K562 (cell line): Measurements from ENCODE around the gene DDX39A. TPM values are rescaled to one million over a fixed set of nuclear protein-coding genes. Genes with fewer than 3 reads are reported as not detected.

Experiments
- CREM ChIP-seq: IDR thresholded peaks from 2 replicates; pipeline ENCODE4 v1.6.1; 2014; ENCODE audit warnings: antibody characterized with exemption, low read depth
- DACH1 ChIP-seq: fragments of 450-650 bp; IDR thresholded peaks from 2 replicates; pipeline ENCODE4 v1.6.1; 2018; ENCODE audit not compliant: partially characterized antibody
- FOXA3 ChIP-seq, 2 experiments: fragments of 450-650 bp in 1 of 2; sonication (generic) in 1 of 2; formaldehyde crosslinking; IDR thresholded peaks in 1 of 2; conservative IDR thresholded peaks in 1 of 2; 2 replicates each; pipeline versions ENCODE4 v1.4.0 to v1.8.0; 2020 to 2022; ENCODE audit warnings: mild to moderate bottlenecking in 2 of 2, missing genetic modification reagents in 1 of 2
- HDAC1 ChIP-seq, 2 experiments: fragments of 450-650 bp; IDR thresholded peaks; 2 replicates each; pipeline ENCODE4 v1.6.1; 2016 to 2017; ENCODE audit warnings: inconsistent platforms in 1 of 2, mild to moderate bottlenecking in 1 of 2, moderate library complexity in 1 of 2
- HMGN3 ChIP-seq: IDR thresholded peaks from 2 replicates; pipeline ENCODE4 v1.6.1; 2011; ENCODE audit warnings: borderline replicate concordance, low read depth, mild to moderate bottlenecking, mixed read lengths, low read length; ENCODE audit not compliant: insufficient read length; ENCODE audit errors: extremely low read depth
- HNRNPLL ChIP-seq: fragments of 200-400 bp; formaldehyde crosslinking; IDR thresholded peaks from 2 replicates; pipeline ENCODE4 v1.6.1; 2017; ENCODE audit warnings: low read length, low read depth, mild to moderate bottlenecking; ENCODE audit not compliant: poor library complexity, severe bottlenecking
- RAD21 ChIP-seq, 2 experiments: fragments of 250-450 bp in 1 of 2; fragments of 450-650 bp in 1 of 2; sonication (Bioruptor Pico) in 1 of 2; formaldehyde crosslinking in 1 of 2; IDR thresholded peaks in 1 of 2; conservative IDR thresholded peaks in 1 of 2; 2 replicates each; pipeline versions ENCODE4 v1.4.0 to v1.8.0; 2020 to 2022; ENCODE audit warnings: mild to moderate bottlenecking in 2 of 2, moderate library complexity in 1 of 2
- RBM22 ChIP-seq: fragments of 200-400 bp; formaldehyde crosslinking; IDR thresholded peaks from 2 replicates; pipeline ENCODE4 v1.6.1; 2018; ENCODE audit warnings: low read length, low read depth; ENCODE audit not compliant: poor library complexity, severe bottlenecking
- SMARCC2 ChIP-seq: fragments of 450-650 bp; IDR thresholded peaks from 2 replicates; pipeline ENCODE4 v1.6.1; 2017; ENCODE audit warnings: antibody characterized with exemption, moderate library complexity, mild to moderate bottlenecking, low read depth
- SPI1 ChIP-seq: IDR thresholded peaks from 2 replicates; pipeline ENCODE4 v1.6.1; 2011; ENCODE audit warnings: low read depth, low read length, control low read depth, borderline replicate concordance
- TOE1 ChIP-seq, 2 experiments: fragments of 450-650 bp in 1 of 2; sonication (generic) in 1 of 2; formaldehyde crosslinking in 1 of 2; IDR thresholded peaks; 2 replicates each; pipeline versions ENCODE4 v1.7.1 to v1.8.0; 2016 to 2022; ENCODE audit warnings: borderline replicate concordance in 2 of 2, mild to moderate bottlenecking in 2 of 2, antibody characterized with exemption in 1 of 2, inconsistent platforms in 1 of 2, low read depth in 1 of 2, missing genetic modification reagents in 1 of 2, moderate library complexity in 1 of 2
- YBX1 ChIP-seq: fragments of 450-650 bp; IDR thresholded peaks from 2 replicates; pipeline ENCODE4 v1.7.1; 2016; ENCODE audit warnings: mild to moderate bottlenecking
- ZNF24 ChIP-seq: fragments of 450-650 bp; IDR thresholded peaks from 2 replicates; pipeline ENCODE4 v1.6.1; 2016
- ZNF253 ChIP-seq: fragments of 250-450 bp; sonication (Bioruptor Pico); conservative IDR thresholded peaks from 2 replicates; pipeline ENCODE4 v1.6.1; 2021; ENCODE audit warnings: mild to moderate bottlenecking
- polyA plus RNA-seq, 8 experiments: library from polyadenylated mRNA; depleted of rRNA in 4 of 8; stranded (reverse) in 5 of 8; unstranded in 3 of 8; fragments of >200 nt; fragmentation: Nextera tagmentation in 2 of 8; fragmentation: Illumina TruSeq in 1 of 8; extraction: Ambion mirVana in 2 of 8; extraction: Trizol in 1 of 8; gene quantifications; 2 replicates each; pipeline versions ENCODE4 v1.2.1 to v1.2.3, GENCODE V29; 2011 to 2014; ENCODE audit warnings: inconsistent platforms in 1 of 8, missing spikeins in 1 of 8
- total RNA-seq, 7 experiments: library from RNA; depleted of rRNA in 6 of 7; stranded (reverse); fragments of >200 nt in 6 of 7; fragmentation: Illumina TruSeq in 2 of 7; extraction: Trizol in 2 of 7; gene quantifications; 2 replicates each; pipeline versions ENCODE4 v1.2.1 to v1.2.3, GENCODE V29; 2011 to 2021; ENCODE audit warnings: low replicate concordance in 1 of 7
- TF ChIP-seq, protein P1 (sequence below): fragments of 450-650 bp; IDR thresholded peaks from 2 replicates; pipeline ENCODE4 v1.6.1; 2016; ENCODE audit warnings: mild to moderate bottlenecking

DDX39A gene
- total and polyA plus RNA-seq, 9 of the 15 experiments (the other 6 are each of a cell fraction or from before 2014, with no cell fraction given), result 90.3 to 250 (median 188) TPM

DNA sequence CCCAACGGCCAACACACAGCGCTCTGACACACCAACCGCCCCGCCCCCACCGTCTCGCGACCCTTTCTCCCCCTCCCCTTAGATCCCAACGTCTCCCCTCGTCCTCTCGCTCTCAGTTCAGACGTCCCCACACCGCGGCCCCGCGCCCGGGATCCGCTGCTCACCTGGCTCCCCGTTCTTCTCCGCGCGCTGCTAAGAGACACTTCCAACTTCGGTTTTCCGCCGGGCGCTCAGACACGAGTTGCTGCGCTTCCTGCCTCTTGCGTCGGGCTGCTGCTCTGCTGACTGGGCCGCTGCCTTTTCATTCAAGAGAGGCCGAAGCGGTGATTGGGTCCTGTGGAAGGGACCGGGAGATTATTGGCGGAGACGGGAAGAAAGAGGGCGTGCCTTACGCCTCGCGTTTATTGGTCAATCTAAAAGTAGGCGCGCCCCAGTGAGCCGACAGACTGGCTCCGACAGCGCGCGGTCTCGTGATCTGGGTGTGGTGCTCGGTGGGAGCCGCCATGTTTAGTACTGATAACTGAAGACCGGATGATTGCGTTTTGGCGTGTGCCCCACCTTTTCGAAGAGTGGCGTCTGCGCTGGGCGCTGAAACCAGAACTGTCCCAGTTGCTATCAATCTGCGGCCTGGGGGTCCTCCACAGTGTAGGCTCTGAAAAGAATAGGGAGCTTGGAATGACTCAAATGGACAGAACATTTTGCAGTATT lies at the start of gene DDX39A (continued):
- TF ChIP-seq SMARCC2, result 0 out of 2 replicates have a peak, but pooled peaks have one; percentile 33
- TF ChIP-seq, protein P1, sequence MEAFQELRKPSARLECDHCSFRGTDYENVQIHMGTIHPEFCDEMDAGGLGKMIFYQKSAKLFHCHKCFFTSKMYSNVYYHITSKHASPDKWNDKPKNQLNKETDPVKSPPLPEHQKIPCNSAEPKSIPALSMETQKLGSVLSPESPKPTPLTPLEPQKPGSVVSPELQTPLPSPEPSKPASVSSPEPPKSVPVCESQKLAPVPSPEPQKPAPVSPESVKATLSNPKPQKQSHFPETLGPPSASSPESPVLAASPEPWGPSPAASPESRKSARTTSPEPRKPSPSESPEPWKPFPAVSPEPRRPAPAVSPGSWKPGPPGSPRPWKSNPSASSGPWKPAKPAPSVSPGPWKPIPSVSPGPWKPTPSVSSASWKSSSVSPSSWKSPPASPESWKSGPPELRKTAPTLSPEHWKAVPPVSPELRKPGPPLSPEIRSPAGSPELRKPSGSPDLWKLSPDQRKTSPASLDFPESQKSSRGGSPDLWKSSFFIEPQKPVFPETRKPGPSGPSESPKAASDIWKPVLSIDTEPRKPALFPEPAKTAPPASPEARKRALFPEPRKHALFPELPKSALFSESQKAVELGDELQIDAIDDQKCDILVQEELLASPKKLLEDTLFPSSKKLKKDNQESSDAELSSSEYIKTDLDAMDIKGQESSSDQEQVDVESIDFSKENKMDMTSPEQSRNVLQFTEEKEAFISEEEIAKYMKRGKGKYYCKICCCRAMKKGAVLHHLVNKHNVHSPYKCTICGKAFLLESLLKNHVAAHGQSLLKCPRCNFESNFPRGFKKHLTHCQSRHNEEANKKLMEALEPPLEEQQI, result no peak
- peak; percentile 39; the same call in 1 of the 2 replicates for TF ChIP-seq SPI1
- TF ChIP-seq HMGN3, result no peak
- no peak for TF ChIP-seq RAD21 (CRISPR knock-in tag; conservative IDR thresholded peaks at IDR 0.05 in 1 of 2, IDR thresholded peaks at IDR 0.05 in 1 of 2)
- no peak for TF ChIP-seq ZNF24
- no peak for TF ChIP-seq DACH1
- no peak for TF ChIP-seq FOXA3 (CRISPR knock-in tag; conservative IDR thresholded peaks at IDR 0.05 in 1 of 2, IDR thresholded peaks at IDR 0.05 in 1 of 2)
- TF ChIP-seq ZNF253 (CRISPR knock-in tag), result no peak
- peak in 1 of 2 experiments; percentile 99; a peak in 2 of 4 replicates for TF ChIP-seq HDAC1 (IDR thresholded peaks at IDR 0.05)
- TF ChIP-seq HNRNPLL, result peak; percentile 37
- TF ChIP-seq YBX1, result no peak
- TF ChIP-seq TOE1 (IDR thresholded peaks at IDR 0.05; ENCODE audit: borderline replicate concordance), result peak; percentile 96
- TF ChIP-seq TOE1 (CRISPR knock-in tag; IDR thresholded peaks at IDR 0.05; ENCODE audit: borderline replicate concordance, low read depth), result no peak
- TF ChIP-seq RBM22, result peak; percentile 43
- TF ChIP-seq CREM, result peak; percentile 83
